ENCODE results near the gene C19orf67. TPM values are rescaled to one million over a fixed set of nuclear protein-coding genes. Genes with fewer than 3 reads are reported as not detected.

C19orf67 gene
- total and polyA plus RNA-seq, 2 of the 4 experiments (the other 2 are of a cell fraction), result not detected

- TF ChIP-seq FOS (IDR thresholded peaks at IDR 0.05; ENCODE audit: low read depth, low read length), result no peak
- no peak for TF ChIP-seq MAFK (IDR thresholded peaks at IDR 0.05; ENCODE audit: low read depth, low read length)
- TF ChIP-seq POLR2A (IDR thresholded peaks at IDR 0.05; ENCODE audit: low read depth, low read length), result no peak
- TF ChIP-seq CHD1 (IDR thresholded peaks at IDR 0.05; ENCODE audit: low read depth, low read length), result no peak
- Histone ChIP-seq H3K4ac (ENCODE audit: low read depth, low read length) (no peak overlapping the region), H3K18ac (ENCODE audit: low read depth, low read length) (no peak overlapping the region), H2BK15ac (ENCODE audit: low read depth, low read length) (no peak overlapping the region; the same call in 2 of the 3 replicates), H2BK120ac (ENCODE audit: low read depth, low read length) (no peak overlapping the region), H3K27me3 (ENCODE audit: control insufficient read depth, insufficient read depth, low read length) (no peaks in the 10 kb centered on the region), H2BK5ac (ENCODE audit: low read depth, low read length, poor library complexity, severe bottlenecking) (no peak overlapping the region), H3K4me2 (ENCODE audit: low read depth, low read length) (no peak overlapping the region), H3K9me3 (ENCODE audit: control insufficient read depth, insufficient read depth, low read length) (no peaks in the 10 kb centered on the region), H3K27ac (ENCODE audit: insufficient read depth, low read length) (peak overlapping the region; percentile 54; the same call in 1 of the 2 replicates), H3K14ac (replicated peaks; ENCODE audit: low read depth, low read length) (no peak overlapping the region), H3K56ac (ENCODE audit: extremely low read depth, insufficient read depth, low read length) (no peak overlapping the region), H3K23ac (ENCODE audit: low read depth, low read length) (no peak overlapping the region), H4K8ac (ENCODE audit: low read depth in 2 of 2, low read length in 2 of 2) (peak overlapping the region; percentile 80 to 89; a peak in 2 of 4 replicates), H4K5ac (ENCODE audit: low read depth, low read length) (no peak overlapping the region), H3K79me1 (ENCODE audit: low read depth in 1 of 2, low read length in 2 of 2) (peaks cover 0 to 38% of the 10 kb centered on the region in 2 experiments; a peak in 3 of 4 replicates), H3K4me3 (ENCODE audit: insufficient read depth, low read depth, low read length) (no peak overlapping the region), H2BK20ac (ENCODE audit: low read depth, low read length) (no peak overlapping the region), H2AK5ac (ENCODE audit: low read depth, low read length) (0 out of 2 replicates have a peak overlapping the region, but pooled peaks have one; percentile 2), H3K4me1 (ENCODE audit: control insufficient read depth, insufficient read depth, low read length) (peaks cover 15% of the 10 kb centered on the region), H3K9me1 (ENCODE audit: insufficient read depth, low read length) (peaks cover 8% of the 10 kb centered on the region; the same call in 1 of the 2 replicates), H4K91ac (ENCODE audit: insufficient read depth, low read depth, low read length) (no peak overlapping the region), H3K9ac (ENCODE audit: low read depth, low read length) (no peak overlapping the region), H2AK9ac (replicated peaks; ENCODE audit: low read depth, low read length, poor library complexity) (peak overlapping the region; percentile 82), H4K20me1 (ENCODE audit: insufficient read depth, low read length) (peaks cover 8% of the 10 kb centered on the region), H3K36me3 (ENCODE audit: control insufficient read depth, insufficient read depth, low read length) (no peaks in the 10 kb centered on the region), H2AFZ (replicated peaks; ENCODE audit: low read length, poor library complexity) (no peak overlapping the region)
- dilution Hi-C loops (cut with HindIII; ENCODE audit: low sequenced_read_pairs, unreplicated experiment) (no loop called here), in situ Hi-C loops (cut with MboI; ENCODE audit: low sequenced_read_pairs) (no loop called here), intact Hi-C loops (cut with micrococcal nuclease) (no loop called here)
- BruUV-seq (replicated peaks), result no TSS peak
- ATAC-seq (ENCODE audit: low read depth) (no peak), DNase-seq (no peak)
- CTCF ChIA-PET, result interaction anchor here (1.0 kb wide), 1 partner anchor 17 kb away, joined by 4 read pairs; the partner anchor contains the start of gene ASF1B
- POLR2A ChIA-PET (ENCODE audit: unreplicated experiment), result no interaction called here
- WGBS, 2 experiments (ENCODE audit: extremely low coverage in 2 of 2, insufficient read length in 1 of 2), result 100% methylated on average over 5 of the region's 7 CpGs; no CpG with 5 or more reads in 1 of the 2 experiments
Measured at GRCh38 chr19:14119644-14120496, 34.3 kb upstream of the C19orf67 start.

Measured in IMR-90 (cell line).